ENCODE measurements around the gene NAXE.
"Not testable (repeated sequence)": the region's sequence is repeated elsewhere in the genome, so short reads cannot be mapped to it uniquely, and the experiment has no call there.

NAXE gene

DNA sequence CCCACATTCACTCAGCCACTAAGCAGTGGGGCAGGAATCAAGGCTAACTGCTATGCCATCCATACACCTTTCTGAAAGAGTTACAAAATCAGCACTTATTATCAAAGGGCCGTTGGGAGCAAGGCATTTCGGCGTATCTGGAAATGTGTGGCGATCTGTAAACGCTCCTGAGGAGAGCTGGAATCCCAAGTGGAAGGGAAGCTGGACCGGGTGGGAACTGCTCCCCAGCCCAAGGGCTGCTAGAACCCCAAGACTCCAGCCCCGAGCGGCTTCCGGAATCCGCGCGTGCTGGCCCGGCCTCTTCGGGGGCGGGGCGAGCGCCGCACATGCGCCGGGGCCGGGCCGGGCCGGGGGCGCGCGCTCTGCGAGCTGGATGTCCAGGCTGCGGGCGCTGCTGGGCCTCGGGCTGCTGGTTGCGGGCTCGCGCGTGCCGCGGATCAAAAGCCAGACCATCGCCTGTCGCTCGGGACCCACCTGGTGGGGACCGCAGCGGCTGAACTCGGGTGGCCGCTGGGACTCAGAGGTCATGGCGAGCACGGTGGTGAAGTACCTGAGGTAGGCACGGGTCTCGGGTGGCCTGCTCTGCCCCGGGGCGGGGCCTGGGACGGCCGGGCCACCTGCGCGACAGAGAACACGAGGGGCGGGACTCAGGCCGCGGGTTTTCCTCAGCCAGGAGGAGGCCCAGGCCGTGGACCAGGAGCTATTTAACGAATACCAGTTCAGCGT lies at the start of gene NAXE:
NAXE (plus strand) TSS at position 345 of the 726 bp plus-strand sequence; CDS start at position 374, 29 bp downstream.
- no peak for DNase-seq (ENCODE audit: low read depth)

GRCh38 chr1:156543066-156543465 lies 48.5 kb upstream of the NAXE start:
- DNase-seq (ENCODE audit: low read depth) = no peak

- DNase-seq (ENCODE audit: low read depth) = no peak
Observed at GRCh38 chr1:156544592-156545102, 46.9 kb upstream of the NAXE start.

GRCh38 chr1:156546267-156546666 lies 45.3 kb upstream of the NAXE start:
- no peak for DNase-seq (ENCODE audit: low read depth)

DNA sequence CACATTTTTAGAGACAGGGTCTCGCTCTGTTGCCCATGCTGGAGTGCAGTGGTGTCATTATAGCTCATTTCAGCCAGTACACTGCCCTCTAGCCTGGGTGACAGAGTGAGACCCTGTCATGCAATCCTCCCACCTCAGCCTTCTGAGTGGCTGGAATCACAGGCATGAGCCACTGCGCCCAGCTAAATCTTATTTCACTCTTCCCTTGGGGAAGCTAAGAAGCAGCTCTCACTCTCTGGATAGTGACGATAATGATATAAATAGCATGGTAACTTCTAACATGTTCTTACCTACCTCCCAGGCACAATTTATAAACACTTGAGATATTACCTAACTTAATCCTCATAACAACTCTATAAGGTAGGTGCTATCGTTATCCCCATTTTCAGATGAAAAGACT lies 44.1 kb upstream of the NAXE start:
- no peak for DNase-seq (ENCODE audit: low read depth)

GRCh38 chr1:156547982-156548381 lies 43.6 kb upstream of the NAXE start:
- DNase-seq (ENCODE audit: low read depth) = no peak

GRCh38 chr1:156549390-156549789 lies 42.2 kb upstream of the NAXE start:
- no peak for DNase-seq (ENCODE audit: low read depth)

- no peak for DNase-seq (ENCODE audit: low read depth)
Observed at GRCh38 chr1:156549831-156550230, 41.7 kb upstream of the NAXE start.

DNA sequence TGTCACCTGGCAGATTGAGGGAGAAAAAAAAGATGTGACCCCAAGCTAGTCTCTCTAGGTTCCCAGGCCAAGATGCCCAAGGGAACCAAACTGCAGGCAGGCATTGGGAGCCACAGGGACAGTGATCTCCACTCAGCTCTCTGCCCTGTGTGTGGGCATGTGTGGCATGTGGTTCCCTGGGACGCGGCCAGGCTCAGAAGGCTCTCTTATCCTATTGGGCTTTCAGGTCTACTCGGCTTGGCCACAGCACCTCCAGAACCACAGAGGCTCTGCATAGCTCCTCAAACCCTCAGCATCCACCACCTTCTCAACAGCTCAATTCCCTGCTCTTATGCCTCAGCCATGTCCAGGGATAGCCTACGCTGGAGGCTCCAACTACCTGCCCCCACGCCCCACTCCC lies 41.2 kb upstream of the NAXE start:
- no peak for DNase-seq (ENCODE audit: low read depth)

DNA sequence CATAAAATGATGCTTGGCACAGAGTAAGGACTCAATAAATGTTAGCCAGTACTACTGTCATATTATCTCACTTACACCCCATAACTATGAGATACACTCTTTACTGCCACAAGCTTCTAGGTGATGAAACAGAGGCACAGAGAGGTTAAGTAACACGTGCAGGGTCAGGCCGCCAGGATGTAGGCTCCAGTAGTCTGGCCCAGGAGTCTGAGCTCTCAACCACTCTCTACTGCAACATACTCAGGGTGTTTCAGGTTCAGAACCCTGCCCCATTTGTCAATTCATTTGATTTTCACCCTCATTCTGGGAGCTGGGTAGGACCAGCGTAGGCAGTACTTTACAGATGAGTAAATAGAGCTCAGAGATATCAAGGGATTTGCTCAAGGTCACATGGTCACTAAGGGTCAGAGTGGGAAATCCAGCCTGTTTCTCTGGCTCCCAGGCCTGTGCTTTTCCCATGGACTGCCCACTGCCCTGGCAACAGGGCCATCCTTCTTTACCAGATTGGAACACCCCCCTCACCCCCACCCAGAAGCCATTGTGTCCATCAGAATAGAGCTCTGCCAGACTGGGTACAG lies 40.4 kb upstream of the NAXE start:
- DNase-seq (ENCODE audit: low read depth) = no peak

- DNase-seq (ENCODE audit: low read depth) = no peak
Observed at GRCh38 chr1:156551869-156552268, 39.7 kb upstream of the NAXE start.

GRCh38 chr1:156552518-156552917 lies 39.1 kb upstream of the NAXE start:
- no peak for DNase-seq (ENCODE audit: low read depth)

GRCh38 chr1:156552937-156553336 lies 38.6 kb upstream of the NAXE start:
- not testable (repeated sequence) for DNase-seq (ENCODE audit: low read depth)

GRCh38 chr1:156553860-156554485 lies 37.6 kb upstream of the NAXE start:
- DNase-seq (ENCODE audit: low read depth) = no peak

DNA sequence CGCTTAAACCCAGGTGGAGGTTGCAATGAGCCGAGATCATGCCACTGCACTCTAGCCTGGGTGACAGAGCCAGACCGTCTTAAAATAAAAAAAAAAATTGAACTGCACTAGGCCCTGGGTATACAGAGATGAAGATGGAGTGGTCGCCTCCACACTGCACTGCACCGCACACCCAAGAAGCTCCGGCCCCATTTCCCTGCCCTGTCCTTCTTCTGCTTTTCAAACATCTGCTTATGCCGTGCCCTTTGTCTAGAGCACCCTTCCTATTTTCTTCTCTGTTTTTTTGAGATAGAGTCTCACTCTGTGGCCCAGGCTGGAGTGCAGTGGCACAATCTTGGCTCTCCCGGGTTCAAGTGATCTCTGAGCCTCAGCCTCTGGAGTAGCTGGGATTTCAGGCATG lies 36.6 kb upstream of the NAXE start:
- DNase-seq (ENCODE audit: low read depth) = no peak

GRCh38 chr1:156555715-156556114 lies 35.9 kb upstream of the NAXE start:
- DNase-seq (ENCODE audit: low read depth) = no peak

DNA sequence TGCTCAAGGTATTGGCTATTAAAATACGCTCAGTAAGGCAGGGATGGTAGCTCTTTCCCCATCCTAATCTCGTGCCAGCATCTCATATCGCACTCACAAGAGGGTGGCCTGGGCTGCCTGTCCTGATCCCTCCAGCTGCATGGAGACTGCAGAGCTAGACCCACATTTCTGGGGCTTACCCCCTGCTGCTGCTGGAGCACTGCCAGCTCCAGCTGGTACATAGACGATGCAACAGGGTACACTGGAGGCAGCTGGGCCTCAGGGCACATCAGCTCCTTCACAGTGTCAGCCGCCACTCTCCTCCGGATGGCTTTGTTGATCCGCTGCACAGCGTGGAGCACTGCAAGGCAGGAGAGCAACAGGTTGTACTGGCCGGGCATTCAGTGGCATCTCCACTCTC lies 35.2 kb upstream of the NAXE start:
- no peak for DNase-seq (ENCODE audit: low read depth)

- no peak for DNase-seq (ENCODE audit: low read depth)
Observed at GRCh38 chr1:156559086-156559796, 32.3 kb upstream of the NAXE start.

DNA sequence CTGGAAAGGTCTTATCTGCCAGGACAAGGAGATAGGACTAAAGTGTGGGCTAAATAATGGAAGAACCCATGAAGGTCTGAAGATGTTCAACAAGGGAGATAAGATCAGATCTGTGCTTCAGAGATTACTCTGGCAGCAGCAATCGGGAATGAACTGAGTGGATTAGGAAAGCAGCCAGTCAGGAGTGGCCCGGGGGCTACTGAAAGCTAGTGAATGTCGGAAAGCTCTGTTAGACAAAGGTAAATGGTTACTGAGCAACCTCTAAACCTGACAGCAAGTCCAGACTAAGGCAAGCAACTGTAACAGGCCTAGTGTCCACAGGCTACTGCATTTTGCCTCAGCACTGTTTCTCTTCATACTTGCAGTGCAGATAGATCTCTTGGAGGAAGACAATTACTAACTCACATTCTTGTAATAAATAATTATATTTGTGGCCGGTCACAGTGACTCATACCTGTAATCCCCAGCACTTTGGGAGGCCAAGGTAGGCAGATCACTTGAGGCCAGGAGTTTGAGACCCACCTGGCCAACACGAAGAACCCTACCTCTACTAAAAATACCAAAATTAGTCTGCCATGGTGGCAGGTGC lies 31.7 kb upstream of the NAXE start:
- DNase-seq (ENCODE audit: low read depth) = no peak

DNA sequence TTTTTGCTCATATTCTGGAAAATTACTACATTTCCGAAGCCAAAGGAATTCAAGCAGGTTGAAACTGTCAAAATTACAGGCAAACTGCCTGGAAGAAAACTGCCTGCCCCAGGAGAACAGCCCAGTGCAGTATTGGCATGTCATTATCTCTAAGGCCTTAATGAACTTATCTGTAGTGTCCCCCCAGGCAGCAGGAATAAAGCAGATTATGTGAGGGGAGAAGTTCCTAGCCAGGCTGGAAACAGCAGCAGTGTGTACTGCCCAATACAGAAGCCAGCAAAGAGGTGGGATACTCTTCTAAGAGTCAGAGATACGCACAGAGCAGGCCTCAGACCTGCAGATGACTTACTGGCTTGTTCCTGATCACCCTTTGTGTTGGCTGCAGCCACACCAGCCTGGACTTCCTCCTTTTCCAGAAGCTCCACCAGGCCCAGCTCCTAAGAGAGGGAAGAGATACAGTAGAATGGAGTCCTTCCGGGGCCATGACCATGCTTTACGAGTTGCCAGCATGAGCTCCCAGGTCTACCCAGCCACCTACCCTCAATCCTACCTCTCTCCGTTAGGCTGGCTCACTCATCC lies 30.9 kb upstream of the NAXE start:
- no peak for DNase-seq (ENCODE audit: low read depth)

GRCh38 chr1:156565519-156565918 lies 26.1 kb upstream of the NAXE start:
- no peak for DNase-seq (ENCODE audit: low read depth)

DNA sequence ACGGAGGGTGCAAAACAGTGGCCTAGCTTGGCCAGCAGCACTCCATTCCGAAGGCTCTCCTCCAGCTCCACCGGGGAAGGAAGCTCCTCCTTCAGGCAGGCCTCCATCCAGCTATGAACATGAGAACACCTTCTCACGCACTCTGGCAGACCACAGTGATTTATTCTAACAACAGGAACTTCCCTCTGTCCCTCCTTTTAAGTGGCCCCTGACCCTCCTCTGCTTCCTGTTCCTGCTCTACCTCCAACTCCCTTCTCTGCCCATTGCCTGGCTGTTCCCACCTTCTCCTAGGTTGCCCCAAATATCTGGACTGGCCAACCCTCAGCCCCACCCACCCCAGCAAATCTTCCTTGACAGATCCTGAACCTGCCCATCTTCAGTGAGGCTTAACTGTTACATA lies 25.1 kb upstream of the NAXE start:
- DNase-seq (ENCODE audit: low read depth) = no peak

Measured in fibroblast of the conjunctiva (primary cell).